ENCODE data around the gene QRICH2.
A peak's percentile ranks its signal among the peaks of the same experiment; 100 is the strongest.

- TF ChIP-seq, protein P1, sequence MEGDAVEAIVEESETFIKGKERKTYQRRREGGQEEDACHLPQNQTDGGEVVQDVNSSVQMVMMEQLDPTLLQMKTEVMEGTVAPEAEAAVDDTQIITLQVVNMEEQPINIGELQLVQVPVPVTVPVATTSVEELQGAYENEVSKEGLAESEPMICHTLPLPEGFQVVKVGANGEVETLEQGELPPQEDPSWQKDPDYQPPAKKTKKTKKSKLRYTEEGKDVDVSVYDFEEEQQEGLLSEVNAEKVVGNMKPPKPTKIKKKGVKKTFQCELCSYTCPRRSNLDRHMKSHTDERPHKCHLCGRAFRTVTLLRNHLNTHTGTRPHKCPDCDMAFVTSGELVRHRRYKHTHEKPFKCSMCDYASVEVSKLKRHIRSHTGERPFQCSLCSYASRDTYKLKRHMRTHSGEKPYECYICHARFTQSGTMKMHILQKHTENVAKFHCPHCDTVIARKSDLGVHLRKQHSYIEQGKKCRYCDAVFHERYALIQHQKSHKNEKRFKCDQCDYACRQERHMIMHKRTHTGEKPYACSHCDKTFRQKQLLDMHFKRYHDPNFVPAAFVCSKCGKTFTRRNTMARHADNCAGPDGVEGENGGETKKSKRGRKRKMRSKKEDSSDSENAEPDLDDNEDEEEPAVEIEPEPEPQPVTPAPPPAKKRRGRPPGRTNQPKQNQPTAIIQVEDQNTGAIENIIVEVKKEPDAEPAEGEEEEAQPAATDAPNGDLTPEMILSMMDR (IDR thresholded peaks at IDR 0.05), result peak; percentile 42 to 73 (median 61)
- TF ChIP-seq POLR2AphosphoS5 (IDR thresholded peaks at IDR 0.05) (peak; percentile 47 to 86), POLR2A (IDR thresholded peaks at IDR 0.05) (peak in 3 of 4 donors; percentile 76 to 93 (median 90))
These were observed 45.7 kb upstream of the QRICH2 start, which contains the start of gene PRPSAP1 for GRCh38 chr17:76353599-76354316.
